Measurements from ENCODE around the gene RSBN1L. TPM values are rescaled to one million over a fixed set of nuclear protein-coding genes. Genes with fewer than 3 reads are reported as not detected.

The RSBN1L gene
- total and polyA plus RNA-seq, 2 donors (not counting 1 experiment from before 2014, with no cell fraction given), result 12.0 to 19.7 TPM

DNA sequence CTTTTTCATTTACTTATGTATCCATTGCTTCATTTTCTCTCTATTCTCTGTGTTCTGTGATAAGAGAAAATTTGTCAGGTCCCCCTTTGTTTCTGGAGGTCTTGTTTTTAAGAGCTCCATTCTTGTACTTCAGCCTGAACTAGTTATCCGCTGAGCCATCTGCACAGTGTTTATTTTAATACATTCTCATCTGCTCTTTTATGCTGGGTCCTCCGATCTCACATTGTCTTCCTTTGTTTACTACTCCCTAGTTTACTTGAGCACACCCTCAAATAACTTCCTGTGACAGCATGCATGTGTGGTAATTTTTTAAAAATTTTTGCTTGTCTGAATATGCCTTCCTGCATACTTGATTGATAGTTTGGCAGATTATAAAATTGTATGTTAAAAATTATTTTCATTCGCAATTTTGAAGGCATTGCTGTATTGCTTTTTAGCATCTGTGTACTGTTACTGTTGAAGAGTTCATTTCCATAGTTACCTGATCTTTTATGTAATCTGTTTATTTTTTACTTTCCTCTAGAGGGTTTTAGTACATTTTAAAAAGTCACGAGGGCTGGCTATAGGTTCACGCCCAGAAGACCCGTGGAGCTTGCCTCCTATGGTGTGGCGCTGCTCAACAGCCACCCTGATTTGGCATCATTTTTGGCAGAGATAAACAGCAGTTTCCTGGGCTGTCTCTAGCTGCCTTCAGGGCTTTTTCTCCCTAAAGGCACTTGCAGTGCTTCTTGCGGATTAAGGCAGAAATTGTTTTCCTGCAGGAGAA lies 31.9 kb downstream of the RSBN1L start:
- H3K4me3 ChIP-seq (replicated peaks in 1 of 4; ENCODE audit: control extremely low read depth in 1 of 4, insufficient read depth in 1 of 4, low read depth in 3 of 4, low read length in 4 of 4), result peak overlapping the region in 3 of 4 experiments; percentile 0 to 5 (median 0)
- TF ChIP-seq, protein P1, sequence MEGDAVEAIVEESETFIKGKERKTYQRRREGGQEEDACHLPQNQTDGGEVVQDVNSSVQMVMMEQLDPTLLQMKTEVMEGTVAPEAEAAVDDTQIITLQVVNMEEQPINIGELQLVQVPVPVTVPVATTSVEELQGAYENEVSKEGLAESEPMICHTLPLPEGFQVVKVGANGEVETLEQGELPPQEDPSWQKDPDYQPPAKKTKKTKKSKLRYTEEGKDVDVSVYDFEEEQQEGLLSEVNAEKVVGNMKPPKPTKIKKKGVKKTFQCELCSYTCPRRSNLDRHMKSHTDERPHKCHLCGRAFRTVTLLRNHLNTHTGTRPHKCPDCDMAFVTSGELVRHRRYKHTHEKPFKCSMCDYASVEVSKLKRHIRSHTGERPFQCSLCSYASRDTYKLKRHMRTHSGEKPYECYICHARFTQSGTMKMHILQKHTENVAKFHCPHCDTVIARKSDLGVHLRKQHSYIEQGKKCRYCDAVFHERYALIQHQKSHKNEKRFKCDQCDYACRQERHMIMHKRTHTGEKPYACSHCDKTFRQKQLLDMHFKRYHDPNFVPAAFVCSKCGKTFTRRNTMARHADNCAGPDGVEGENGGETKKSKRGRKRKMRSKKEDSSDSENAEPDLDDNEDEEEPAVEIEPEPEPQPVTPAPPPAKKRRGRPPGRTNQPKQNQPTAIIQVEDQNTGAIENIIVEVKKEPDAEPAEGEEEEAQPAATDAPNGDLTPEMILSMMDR (conservative IDR thresholded peaks at IDR 0.05 in 1 of 2, IDR thresholded peaks at IDR 0.05 in 1 of 2; ENCODE audit: low read depth in 1 of 2, low read length in 2 of 2), result no peak
- TF ChIP-seq EZH2 (IDR thresholded peaks at IDR 0.05; ENCODE audit: low read length, missing control alignments), result no peak
- H2AFZ ChIP-seq (ENCODE audit: low read length), result no peak overlapping the region
- no peaks in the 10 kb centered on the region for H3K27me3 ChIP-seq (ENCODE audit: control insufficient read depth, insufficient read depth, low read length)
- DNase-seq (ENCODE audit: low read depth in 2 of 2), result peak; percentile 34 to 37
- H3K4me1 ChIP-seq (ENCODE audit: control insufficient read depth, extremely low read depth, insufficient read depth, low read length), result peaks cover 11% of the 10 kb centered on the region
- peaks cover 49% of the 10 kb centered on the region for H3K79me2 ChIP-seq (ENCODE audit: control insufficient read depth, insufficient read depth, low read length)
- peak overlapping the region; percentile 58 for H3K4me2 ChIP-seq (ENCODE audit: extremely low read depth, insufficient read depth, low read length)
- no peak overlapping the region for H3K9ac ChIP-seq (ENCODE audit: insufficient read depth, low read length)
- no peaks in the 10 kb centered on the region for H3K36me3 ChIP-seq (ENCODE audit: control insufficient read depth, insufficient read depth, low read length)
- peaks cover 2% of the 10 kb centered on the region for H4K20me1 ChIP-seq (ENCODE audit: control insufficient read depth, extremely low read depth, insufficient read depth, low read length)
- peak overlapping the region; percentile 61 for H3K27ac ChIP-seq (ENCODE audit: insufficient read depth, low read length)
- H3K9me3 ChIP-seq (ENCODE audit: control insufficient read depth, insufficient read depth, low read depth, low read length), result no peaks in the 10 kb centered on the region

DNA sequence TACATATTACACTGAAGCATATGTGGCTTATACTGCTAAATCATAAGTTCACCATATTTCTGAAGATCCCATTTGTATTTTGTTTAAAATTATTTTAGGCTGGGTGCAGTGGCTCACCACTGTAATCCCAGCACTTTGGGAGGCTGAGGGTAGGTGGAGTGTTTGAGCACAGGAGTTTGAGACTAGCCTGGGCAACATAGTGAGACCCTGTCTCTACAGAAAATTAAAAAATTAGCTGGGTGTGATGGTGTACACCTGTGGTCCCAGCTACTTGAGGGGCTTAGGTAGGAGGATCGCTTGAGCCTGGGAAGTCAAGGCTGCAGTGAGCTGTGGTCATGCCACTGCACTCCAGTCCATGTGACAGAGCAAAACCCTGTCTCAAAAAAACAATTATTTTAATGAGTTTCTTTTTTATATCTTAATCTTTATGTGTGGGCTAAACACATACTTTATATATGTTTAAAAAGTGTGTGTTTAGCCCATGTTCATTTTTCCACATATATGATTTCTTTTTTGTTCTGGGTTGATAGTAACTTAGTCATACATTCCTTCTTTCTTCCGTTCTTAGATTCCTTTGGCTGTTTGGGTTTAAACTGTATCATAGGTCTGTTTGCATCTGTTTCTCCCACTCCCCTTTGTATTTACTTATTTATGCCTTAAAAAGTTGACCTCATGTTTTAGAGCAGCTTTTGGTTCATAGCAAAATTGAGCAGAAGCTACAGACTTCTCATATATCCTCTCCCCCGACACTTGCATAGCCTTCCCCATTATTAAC lies 33.5 kb downstream of the RSBN1L start:
- DNase-seq (ENCODE audit: low read depth in 2 of 2), result peak in 1 of 2 donors; percentile 43
- H3K9me3 ChIP-seq (ENCODE audit: control insufficient read depth, insufficient read depth, low read depth, low read length), result no peaks in the 10 kb centered on the region

DNA sequence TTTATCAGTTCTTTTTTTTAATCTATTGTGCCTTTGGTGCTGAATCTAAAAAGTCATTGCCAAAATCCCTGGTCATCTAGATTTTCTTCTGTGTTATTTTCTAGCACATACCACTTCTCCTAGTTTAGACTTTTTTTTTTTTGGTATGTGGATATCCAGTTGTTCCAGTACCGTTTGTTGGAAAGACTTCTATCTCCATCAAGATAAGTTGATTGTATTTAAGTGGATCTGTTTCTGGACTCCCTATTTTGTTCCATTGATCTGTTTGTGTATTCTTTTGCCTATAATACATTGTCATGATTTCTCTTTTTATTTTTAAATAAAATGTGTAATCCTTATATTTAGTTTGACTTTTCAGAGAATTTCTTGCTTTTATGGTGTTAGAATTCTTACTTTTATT lies 35.5 kb downstream of the RSBN1L start:
- Histone ChIP-seq H3K27me3 (ENCODE audit: control insufficient read depth, insufficient read depth, low read length) (no peaks in the 10 kb centered on the region), H3K4me3 (replicated peaks in 1 of 4; ENCODE audit: control extremely low read depth in 1 of 4, insufficient read depth in 1 of 4, low read depth in 3 of 4, low read length in 4 of 4) (no peak overlapping the region), H3K4me2 (ENCODE audit: extremely low read depth, insufficient read depth, low read length) (no peak overlapping the region), H3K9ac (ENCODE audit: insufficient read depth, low read length) (no peak overlapping the region), H3K9me3 (ENCODE audit: control insufficient read depth, insufficient read depth, low read depth, low read length) (no peaks in the 10 kb centered on the region), H3K79me2 (ENCODE audit: control insufficient read depth, insufficient read depth, low read length) (peaks cover 60% of the 10 kb centered on the region), H3K4me1 (ENCODE audit: control insufficient read depth, extremely low read depth, insufficient read depth, low read length) (peaks cover 11% of the 10 kb centered on the region), H2AFZ (ENCODE audit: low read length) (no peak overlapping the region), H4K20me1 (ENCODE audit: control insufficient read depth, extremely low read depth, insufficient read depth, low read length) (peaks cover 2% of the 10 kb centered on the region), H3K27ac (ENCODE audit: insufficient read depth, low read length) (no peak overlapping the region), H3K36me3 (ENCODE audit: control insufficient read depth, insufficient read depth, low read length) (no peaks in the 10 kb centered on the region)
- TF ChIP-seq, protein P1 (conservative IDR thresholded peaks at IDR 0.05 in 1 of 2, IDR thresholded peaks at IDR 0.05 in 1 of 2; ENCODE audit: low read depth in 1 of 2, low read length in 2 of 2), result no peak
- no peak for TF ChIP-seq EZH2 (IDR thresholded peaks at IDR 0.05; ENCODE audit: low read length, missing control alignments)
- DNase-seq (ENCODE audit: low read depth in 2 of 2), result no peak

More for the DNA sequence above, 33.5 kb downstream of the RSBN1L start:
- Histone ChIP-seq H3K4me1 (ENCODE audit: control insufficient read depth, extremely low read depth, insufficient read depth, low read length) (peaks cover 11% of the 10 kb centered on the region), H3K27ac (ENCODE audit: insufficient read depth, low read length) (no peak overlapping the region), H3K27me3 (ENCODE audit: control insufficient read depth, insufficient read depth, low read length) (no peaks in the 10 kb centered on the region), H3K4me3 (replicated peaks in 1 of 4; ENCODE audit: control extremely low read depth in 1 of 4, insufficient read depth in 1 of 4, low read depth in 3 of 4, low read length in 4 of 4) (no peak overlapping the region), H3K36me3 (ENCODE audit: control insufficient read depth, insufficient read depth, low read length) (no peaks in the 10 kb centered on the region), H4K20me1 (ENCODE audit: control insufficient read depth, extremely low read depth, insufficient read depth, low read length) (peaks cover 2% of the 10 kb centered on the region), H2AFZ (ENCODE audit: low read length) (no peak overlapping the region), H3K4me2 (ENCODE audit: extremely low read depth, insufficient read depth, low read length) (no peak overlapping the region), H3K9ac (ENCODE audit: insufficient read depth, low read length) (no peak overlapping the region), H3K79me2 (ENCODE audit: control insufficient read depth, insufficient read depth, low read length) (peaks cover 57% of the 10 kb centered on the region)
- TF ChIP-seq, protein P1 (conservative IDR thresholded peaks at IDR 0.05 in 1 of 2, IDR thresholded peaks at IDR 0.05 in 1 of 2; ENCODE audit: low read depth in 1 of 2, low read length in 2 of 2), result no peak
- no peak for TF ChIP-seq EZH2 (IDR thresholded peaks at IDR 0.05; ENCODE audit: low read length, missing control alignments)

Data from fibroblast of lung (primary cell).